SH-SY5Y (cell line): ENCODE results near the gene CLIC1.

Source experiments
- GATA2 ChIP-seq: IDR thresholded peaks from 2 replicates; pipeline ENCODE4 v1.6.1; 2011; ENCODE audit warnings: mild to moderate bottlenecking, low read depth, low read length
- GATA3 ChIP-seq: IDR thresholded peaks from 2 replicates; pipeline ENCODE4 v1.6.1; 2011; ENCODE audit warnings: low read depth, mild to moderate bottlenecking, low read length, moderate library complexity

The CLIC1 gene

DNA sequence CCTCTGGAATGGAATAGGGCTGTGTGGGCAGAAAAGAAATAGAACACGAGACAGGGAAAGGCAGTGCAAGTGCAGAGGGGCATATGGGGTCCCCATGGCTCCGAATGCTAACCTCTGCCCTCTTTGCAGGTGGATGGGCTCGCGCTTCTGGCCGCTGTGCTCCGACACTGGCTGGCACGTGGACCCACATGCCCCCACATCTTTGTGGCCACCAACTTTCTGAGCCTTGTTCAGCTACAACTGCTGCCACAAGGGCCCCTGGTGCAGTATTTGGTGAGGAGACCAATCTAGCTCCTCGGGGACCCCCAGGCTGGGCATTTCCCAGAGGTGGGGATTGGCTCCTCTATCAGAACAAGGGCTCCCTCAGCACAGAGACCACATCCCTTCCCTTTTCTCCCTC lies 25.0 kb upstream of the CLIC1 start:
- TF ChIP-seq GATA2 (no peak), GATA3 (no peak)

DNA sequence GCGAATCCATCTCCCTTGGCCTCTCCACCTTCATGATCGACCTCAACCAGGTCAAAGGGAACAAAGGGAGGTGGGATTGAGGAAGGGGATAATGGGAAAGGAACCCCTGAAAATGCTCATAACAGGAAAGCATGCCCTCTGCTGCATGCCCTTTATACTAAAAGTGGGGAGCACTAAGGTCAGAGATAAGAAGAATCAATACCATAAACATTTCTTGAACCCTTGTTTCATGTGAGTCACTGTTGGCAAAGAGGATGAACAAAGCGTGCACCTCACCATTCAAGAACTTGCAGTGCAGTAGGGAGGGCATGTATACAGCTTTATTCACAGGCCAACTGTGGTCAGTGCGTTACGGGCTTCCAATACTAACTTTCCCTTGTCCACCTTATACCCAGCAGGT lies 24.5 kb upstream of the CLIC1 start:
- TF ChIP-seq GATA3, result no peak
- no peak for TF ChIP-seq GATA2

DNA sequence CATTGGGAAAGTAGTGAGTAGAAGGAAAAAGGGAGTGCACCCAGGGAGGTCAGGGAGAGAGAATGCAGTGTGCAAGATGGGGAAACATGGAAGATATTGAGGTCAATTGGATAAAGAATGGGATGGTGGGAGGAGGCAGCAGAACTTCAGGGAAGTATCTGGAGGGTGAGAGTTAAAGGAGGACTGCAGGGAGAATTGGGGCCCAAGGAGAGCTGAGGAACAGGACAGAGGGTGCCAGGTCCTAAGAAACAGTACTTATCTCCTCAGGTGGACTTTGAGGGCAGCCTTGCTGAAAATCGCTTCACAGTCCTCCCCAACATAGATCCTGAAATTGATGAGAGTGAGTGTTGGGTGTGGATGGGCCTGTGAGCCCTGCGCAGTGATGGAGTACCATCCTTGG lies 22.0 kb upstream of the CLIC1 start:
- TF ChIP-seq GATA3 (no peak), GATA2 (no peak)

DNA sequence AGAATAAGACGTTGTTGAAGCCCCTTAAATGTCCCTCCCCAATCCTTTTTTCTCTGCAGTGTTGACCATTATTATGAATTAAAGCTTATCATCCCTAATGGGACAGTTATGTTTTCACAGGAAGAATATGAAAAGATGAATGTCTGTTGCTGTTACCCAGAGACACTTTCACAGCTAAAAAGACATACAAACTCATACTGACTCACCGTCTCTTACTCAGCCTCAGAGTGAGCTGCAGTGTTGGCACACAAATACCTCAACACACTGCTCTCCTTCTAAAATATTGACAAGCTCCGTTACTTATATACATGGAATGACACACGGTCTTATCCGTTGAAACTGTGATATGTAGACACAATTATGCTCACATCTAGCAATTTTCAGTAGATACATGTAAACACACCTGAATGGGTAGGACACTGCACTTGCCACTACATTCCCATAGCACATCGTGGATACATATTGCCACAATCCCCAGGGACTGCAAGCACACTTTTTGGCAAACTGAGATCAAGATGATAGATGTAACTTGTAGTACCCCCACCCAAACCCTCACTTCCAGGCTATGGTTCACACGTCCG lies 16.5 kb upstream of the CLIC1 start:
- TF ChIP-seq GATA2 (no peak), GATA3 (no peak)

- no peak for TF ChIP-seq GATA2
- no peak for TF ChIP-seq GATA3
Observed at GRCh38 chr6:31750411-31751022, 14.2 kb upstream of the CLIC1 start.

DNA sequence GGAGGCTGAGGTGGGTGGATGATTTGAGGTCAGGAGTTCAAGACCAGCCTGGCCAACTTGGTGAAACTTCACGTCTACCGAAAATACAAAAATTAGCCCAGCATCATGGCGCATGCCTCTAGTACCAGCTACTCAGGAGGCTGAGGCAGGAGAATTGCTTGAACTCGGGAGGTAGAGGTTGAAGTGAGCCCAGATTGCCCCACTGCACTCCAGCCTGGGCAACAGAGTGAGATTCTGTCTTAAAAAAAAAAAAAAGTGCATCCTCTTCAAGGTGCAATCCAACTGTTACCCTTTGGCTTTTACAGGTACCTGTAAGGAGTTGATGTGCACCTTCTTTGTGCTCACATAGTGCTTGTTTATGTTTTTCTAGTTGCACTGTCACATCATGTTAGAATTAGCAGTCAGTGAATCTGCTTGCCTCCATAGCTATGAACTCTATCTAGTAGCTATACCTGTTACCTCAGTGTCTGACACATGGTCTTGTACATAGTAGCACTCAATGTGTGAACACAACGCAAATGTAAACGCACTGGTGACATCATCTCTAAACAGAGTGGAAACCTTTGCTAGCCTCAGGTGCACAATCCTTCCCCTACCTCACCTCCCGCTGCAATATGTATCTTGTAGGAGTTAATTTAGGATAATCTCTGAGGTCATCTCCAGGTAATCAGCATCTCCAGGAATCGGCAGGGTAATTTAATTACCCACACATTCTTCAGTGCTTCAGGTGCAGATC lies 13.1 kb upstream of the CLIC1 start:
- TF ChIP-seq GATA2, result no peak
- TF ChIP-seq GATA3, result no peak

GRCh38 chr6:31744422-31744821 lies 8.1 kb upstream of the CLIC1 start:
- no peak for TF ChIP-seq GATA2
- TF ChIP-seq GATA3, result no peak

DNA sequence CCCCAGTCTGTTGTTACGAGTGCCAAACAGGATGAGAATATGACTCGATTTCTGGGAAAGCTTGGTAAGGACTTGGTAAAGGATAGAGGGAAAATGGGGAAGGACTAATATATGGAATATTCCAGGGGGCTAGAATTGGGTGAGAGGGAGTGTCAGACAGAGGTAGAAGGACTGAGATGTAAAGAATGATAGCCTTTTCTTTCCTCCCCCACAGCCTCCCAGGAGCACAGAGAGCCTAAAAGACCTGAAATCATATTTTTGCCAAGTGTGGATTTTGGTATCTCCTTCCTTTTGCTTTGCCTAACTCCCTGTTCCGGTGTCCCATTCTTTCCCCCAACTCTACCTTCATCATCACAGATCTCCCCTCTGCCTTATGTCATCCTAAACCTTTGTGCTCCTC lies 6.6 kb upstream of the CLIC1 start:
- no peak for TF ChIP-seq GATA2
- TF ChIP-seq GATA3, result no peak

GRCh38 chr6:31741815-31742214 lies 5.5 kb upstream of the CLIC1 start:
- TF ChIP-seq GATA3, result no peak
- no peak for TF ChIP-seq GATA2

DNA sequence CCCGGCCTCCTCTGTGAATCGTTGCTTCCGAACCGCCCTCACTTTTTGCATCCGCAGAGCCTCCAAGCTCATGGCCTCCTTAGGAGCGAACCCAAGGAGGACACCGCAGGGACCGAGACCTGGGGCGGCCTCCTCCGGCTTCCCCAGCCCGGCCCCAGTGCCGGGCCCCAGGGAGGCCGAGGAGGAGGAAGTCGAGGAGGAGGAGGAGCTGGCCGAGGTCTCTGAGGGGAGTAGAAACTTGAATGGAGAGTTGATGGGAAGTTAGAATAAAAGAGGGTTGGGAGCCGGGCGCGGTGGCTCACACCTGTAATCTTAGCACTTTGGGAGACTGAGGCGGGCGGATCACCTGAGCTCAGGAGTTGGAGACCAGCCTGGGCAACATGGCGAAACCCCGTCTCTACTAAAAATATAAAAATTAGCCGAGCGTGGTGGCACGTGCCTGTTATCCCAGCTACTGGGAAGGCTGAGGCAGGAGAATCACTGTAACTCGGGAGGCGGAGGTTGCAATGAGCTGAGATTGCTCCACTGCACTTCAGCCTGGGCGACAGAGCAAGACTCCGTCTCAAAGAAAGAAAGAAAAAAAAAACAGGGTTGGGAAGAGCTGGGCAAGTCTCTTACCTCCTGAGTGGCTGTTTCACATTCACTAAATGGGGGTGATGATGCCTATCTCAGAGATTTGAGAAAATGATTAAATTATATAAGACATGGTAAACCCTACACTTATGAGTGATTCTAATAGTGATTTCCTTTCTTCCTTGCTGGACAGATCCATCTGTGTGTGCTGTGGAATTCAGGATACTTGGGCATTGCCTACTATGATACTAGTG lies 4.3 kb upstream of the CLIC1 start:
- TF ChIP-seq GATA3, result no peak
- TF ChIP-seq GATA2, result no peak

DNA sequence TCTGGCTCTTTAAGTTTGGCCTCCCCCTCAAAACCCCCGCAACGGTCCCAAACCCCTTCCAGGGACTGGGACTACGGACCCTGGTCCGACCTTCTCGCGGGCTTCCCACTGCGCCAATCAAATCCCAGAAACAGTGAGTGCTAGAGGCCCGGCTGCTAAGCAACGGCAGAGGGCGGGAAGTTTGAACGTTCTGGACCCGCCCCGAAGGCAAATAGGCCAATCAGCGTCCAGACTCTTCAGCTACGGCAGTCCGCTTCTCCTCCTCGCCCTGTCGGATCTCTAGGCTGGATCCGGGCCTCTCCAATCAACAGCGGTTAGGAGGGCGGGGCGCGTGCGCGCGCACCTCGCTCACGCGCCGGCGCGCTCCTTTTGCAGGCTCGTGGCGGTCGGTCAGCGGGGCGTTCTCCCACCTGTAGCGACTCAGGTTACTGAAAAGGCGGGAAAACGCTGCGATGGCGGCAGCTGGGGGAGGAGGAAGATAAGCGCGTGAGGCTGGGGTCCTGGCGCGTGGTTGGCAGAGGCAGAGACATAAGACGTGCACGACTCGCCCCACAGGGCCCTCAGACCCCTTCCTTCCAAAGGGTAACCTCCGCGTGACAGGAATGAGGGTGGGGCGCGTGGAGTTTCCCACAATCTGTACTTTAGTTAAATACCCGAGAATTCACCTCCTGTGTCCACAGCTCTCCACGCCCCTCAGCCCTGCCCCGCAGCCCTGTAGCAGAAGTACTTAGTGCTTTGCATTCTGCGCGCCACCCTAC lies 3.5 kb upstream of the CLIC1 start, which contains the start of gene MSH5:
MSH5 (plus strand) TSS at position 367 of the 758 bp plus-strand sequence. CDS start 462 bp downstream, outside the sequence.
- TF ChIP-seq GATA2 (no peak), GATA3 (no peak)

- TF ChIP-seq GATA2 (no peak), GATA3 (no peak)
Observed at GRCh38 chr6:31737991-31738979, 2.0 kb upstream of the CLIC1 start.
